SK-N-SH (cell line): ENCODE data around the gene ROM1. TPM values are rescaled to one million over a fixed set of nuclear protein-coding genes. Genes with fewer than 3 reads are reported as not detected.

Experiments
- CTCF ChIA-PET: fragments of 300-600, 350-600 bp; formaldehyde crosslinking; extraction: SDS; loops from one replicate; lab custom pipeline; 2021; lab: Yijun Ruan, JAX
- POLR2A ChIA-PET: fragments of 350-600 bp; sonication (Branson Sonifier 250); formaldehyde crosslinking; extraction: SDS; loops from one replicate; lab custom pipeline; 2020; ENCODE audit warnings: antibody characterized with exemption, inconsistent platforms; lab: Yijun Ruan, JAX
- DNase-seq: peaks from one replicate; pipeline ENCODE4 v3.0.0; 2012
- H2AFZ ChIP-seq: fragments of 200-600 bp; sonication (generic); 2 replicates; pipeline ENCODE4 v1.8.1; 2016; ENCODE audit warnings: antibody characterized with exemption, mild to moderate bottlenecking, low read depth
- H3F3A ChIP-seq: fragments of 200-600 bp; sonication (generic); replicated peaks from 2 replicates; pipeline ENCODE3; 2016; ENCODE audit warnings: antibody characterized with exemption, mild to moderate bottlenecking; ENCODE audit not compliant: insufficient read depth
- H3K27ac ChIP-seq, 2 experiments: fragments of 200-500 bp in 1 of 2; fragments of 200-600 bp in 1 of 2; sonication (Bioruptor generic) in 1 of 2; sonication (generic), shearing (Covaris generic) in 1 of 2; 2 replicates each; pipeline versions ENCODE4 v1.5.1 to v1.6.1; 2014 to 2016; ENCODE audit warnings: low read depth in 2 of 2, inconsistent platforms in 1 of 2, low read length in 1 of 2, mild to moderate bottlenecking in 1 of 2, mixed read lengths in 1 of 2
- H3K27me3 ChIP-seq: fragments of 200-600 bp; sonication (generic), shearing (Covaris generic); 2 replicates; pipeline ENCODE4 v1.6.1; 2016; ENCODE audit warnings: mixed run types; ENCODE audit not compliant: insufficient read depth
- H3K36me3 ChIP-seq, 2 experiments: fragments of 200-500 bp in 1 of 2; fragments of 200-600 bp in 1 of 2; sonication (Bioruptor generic) in 1 of 2; sonication (generic) in 1 of 2; replicated peaks in 1 of 2; 2 replicates each; pipeline versions ENCODE3 to v1.5.1; 2014 to 2016; ENCODE audit warnings: low read length in 1 of 2, mild to moderate bottlenecking in 1 of 2; ENCODE audit not compliant: insufficient read depth in 2 of 2, control insufficient read depth in 1 of 2
- H3K4me1 ChIP-seq, 2 experiments: fragments of 200-500 bp in 1 of 2; fragments of 200-600 bp in 1 of 2; sonication (Bioruptor generic) in 1 of 2; sonication (generic), shearing (Covaris generic) in 1 of 2; 2 replicates each; pipeline versions ENCODE4 v1.5.1 to v1.6.1; 2014 to 2016; ENCODE audit warnings: low read depth in 1 of 2, low read length in 1 of 2, mixed run types in 1 of 2; ENCODE audit not compliant: insufficient read depth in 2 of 2, control insufficient read depth in 1 of 2
- H3K4me2 ChIP-seq: fragments of 200-600 bp; sonication (generic), shearing (Covaris generic); 2 replicates; pipeline ENCODE4 v1.6.1; 2017; ENCODE audit warnings: mixed run types
- H3K4me3 ChIP-seq, 2 experiments: fragments of 200-500 bp in 1 of 2; fragments of 200-600 bp in 1 of 2; sonication (Bioruptor generic) in 1 of 2; sonication (generic), shearing (Covaris generic) in 1 of 2; 2 replicates each; pipeline versions ENCODE4 v1.5.1 to v1.8.1; 2014 to 2016; ENCODE audit warnings: low read depth in 2 of 2, inconsistent platforms in 1 of 2, low read length in 1 of 2, mild to moderate bottlenecking in 1 of 2, mixed read lengths in 1 of 2, moderate library complexity in 1 of 2
- H3K79me2 ChIP-seq: fragments of 200-600 bp; sonication (generic); 2 replicates; pipeline ENCODE4 v1.8.1; 2017; ENCODE audit warnings: mild to moderate bottlenecking; ENCODE audit not compliant: insufficient read depth
- H3K9ac ChIP-seq: fragments of 200-600 bp; sonication (generic); 2 replicates; pipeline ENCODE4 v1.6.1; 2017; ENCODE audit warnings: mixed run types
- H3K9me2 ChIP-seq: fragments of 200-600 bp; sonication (generic); 2 replicates; pipeline ENCODE4 v1.6.1; 2017; ENCODE audit warnings: mixed run types
- H3K9me3 ChIP-seq: fragments of 200-600 bp; sonication (generic); 2 replicates; pipeline ENCODE4 v1.6.1; 2017; ENCODE audit warnings: mixed run types, mild to moderate bottlenecking, moderate library complexity
- H4K20me1 ChIP-seq: fragments of 200-600 bp; sonication (generic); 2 replicates; pipeline ENCODE4 v1.6.1; 2017; ENCODE audit warnings: mild to moderate bottlenecking, mixed run types; ENCODE audit not compliant: insufficient read depth
- FOXJ3 ChIP-seq: sonication (generic); formaldehyde crosslinking; IDR thresholded peaks from 2 replicates; pipeline ENCODE4 v1.5.1; 2020; ENCODE audit warnings: mild to moderate bottlenecking, missing genetic modification reagents
- GABPA ChIP-seq: IDR thresholded peaks from 2 replicates; pipeline ENCODE4 v1.4.0; 2012; ENCODE audit warnings: low read depth, mild to moderate bottlenecking
- IRF3 ChIP-seq: fragments of 150-350 bp; IDR thresholded peaks from 2 replicates; pipeline ENCODE4 v1.6.1; 2016; ENCODE audit warnings: mild to moderate bottlenecking, low read depth, low read length
- MXI1 ChIP-seq: IDR thresholded peaks from 2 replicates; pipeline ENCODE4 v1.6.1; 2012; ENCODE audit warnings: mild to moderate bottlenecking, low read depth, low read length, improper control_type of control experiment
- PBX3 ChIP-seq: IDR thresholded peaks from 2 replicates; pipeline ENCODE4; 2012
- POLR2AphosphoS5 ChIP-seq: IDR thresholded peaks from 2 replicates; pipeline ENCODE4 v1.6.1; 2012; ENCODE audit warnings: low read depth, low read length
- RCOR1 ChIP-seq: fragments of 150-350 bp; IDR thresholded peaks from 2 replicates; pipeline ENCODE4 v1.6.1; 2017; ENCODE audit warnings: antibody characterized with exemption, low read length
- TAF1 ChIP-seq: IDR thresholded peaks from 2 replicates; pipeline ENCODE4 v1.6.1; 2012; ENCODE audit warnings: low read depth, mild to moderate bottlenecking, low read length, moderate library complexity, borderline replicate concordance
- ZBTB33 ChIP-seq: IDR thresholded peaks from 2 replicates; pipeline ENCODE4 v1.4.0; 2012; ENCODE audit warnings: low read depth, borderline replicate concordance
- WGBS: methylation state at CpG from one replicate; pipeline ENCODE4 v1.1.6; 2017; ENCODE audit warnings: low lambda C conversion rate; 5-methylcytosine and 5-hydroxymethylcytosine counted together
- polyA plus RNA-seq, 3 experiments: library from polyadenylated mRNA; depleted of rRNA; stranded (reverse); fragments of >200 nt; gene quantifications; 2 replicates each; pipeline ENCODE4 v1.2.3, GENCODE V29; 2012

Gene ROM1
- polyA plus RNA-seq, 1 of the 3 experiments (the other 2 are of a cell fraction), result 7.3 TPM

- 0 out of 2 replicates have a peak, but pooled peaks have one; percentile 11 for TF ChIP-seq IRF3
- TF ChIP-seq RCOR1, result 0 out of 2 replicates have a peak, but pooled peaks have one; percentile 5
- TF ChIP-seq POLR2AphosphoS5, result peak; percentile 45; the same call in 1 of the 2 replicates
- TF ChIP-seq PBX3, result peak; percentile 41; the same call in 1 of the 2 replicates
- no peak for TF ChIP-seq ZBTB33
- no peak for TF ChIP-seq FOXJ3 (CRISPR knock-in tag)
- TF ChIP-seq TAF1, result no peak
- TF ChIP-seq, all 33 proteins: peak for 12
Measured at GRCh38 chr11:62599069-62599696, 13.9 kb upstream of the ROM1 start (continued).

GRCh38 chr11:62599901-62600300 lies 13.2 kb upstream of the ROM1 start:
- 26% methylated on average over 5 of the region's 5 CpGs for WGBS
- DNase-seq, result no peak
- Histone ChIP-seq H3K4me2 (peak overlapping the region; percentile 95), H3K9me3 (no peaks in the 10 kb centered on the region), H3K27ac (peak overlapping the region; percentile 87 to 93), H3K9ac (peak overlapping the region; percentile 99), H3F3A (peaks cover 26% of the 10 kb centered on the region), H2AFZ (no peak overlapping the region), H4K20me1 (no peaks in the 10 kb centered on the region), H3K9me2 (no peaks in the 10 kb centered on the region), H3K27me3 (no peaks in the 10 kb centered on the region), H3K4me1 (peaks cover 12 to 23% of the 10 kb centered on the region in 2 experiments; a peak in 3 of 4 replicates), H3K36me3 (peaks cover 43 to 44% of the 10 kb centered on the region in 2 experiments), H3K4me3 (peak overlapping the region; percentile 70 to 96), H3K79me2 (peaks cover 55% of the 10 kb centered on the region)
- no peak for TF ChIP-seq TAF1
- TF ChIP-seq GABPA, result no peak
- peak; percentile 31; the same call in 1 of the 2 replicates for TF ChIP-seq MXI1
- POLR2A ChIA-PET, result interaction anchor here (1.0 to 4.2 kb wide), 7 partner anchors 8 to 154 kb away, joined by 3 to 59 read pairs (median 4); partner anchors contain the start of genes C11orf98, CSKMT, INTS5 and TUT1
- CTCF ChIA-PET, result interaction anchor here (0.7 to 3.2 kb wide), 3 partner anchors 8 to 205 kb away, joined by 4 to 23 read pairs (median 11); partner anchors contain the start of genes EML3, ROM1 and TUT1
